Heart right ventricle (tissue), 16 donors: Measurements from ENCODE around the gene INHA. TPM values are rescaled to one million over a fixed set of nuclear protein-coding genes. Genes with fewer than 3 reads are reported as not detected.

Experiments used
- ATAC-seq, 8 donors: fragments of 200-7000 bp; cut with Tn5 transposase; one replicate each; pipeline ENCODE4 v1.9.1; 2020; ENCODE audit warnings: mild to moderate bottlenecking in 8 of 8, moderate library complexity in 8 of 8, moderate number of reproducible peaks in 1 of 8
- DNase-seq, 2 donors: peaks; one replicate each; pipeline ENCODE4 v3.0.0-alpha.2; 2020
- H3K27ac ChIP-seq, 10 donors: fragments of 200-600 bp; sonication (generic) in 2 of 10; one replicate each; pipeline versions ENCODE4 v1.5.0 to v1.8.0; 2020 to 2022; ENCODE audit warnings: mild to moderate bottlenecking in 3 of 10
- H3K27me3 ChIP-seq, 7 donors: fragments of 200-600 bp; one replicate each; pipeline ENCODE4 v1.8.0; 2021 to 2022; ENCODE audit warnings: mild to moderate bottlenecking in 2 of 7
- H3K36me3 ChIP-seq, 9 donors: fragments of 200-600 bp; sonication (generic) in 1 of 9; one replicate each; pipeline versions ENCODE4 v1.5.0 to v1.8.0; 2020 to 2022; ENCODE audit warnings: mild to moderate bottlenecking in 2 of 9
- H3K4me1 ChIP-seq, 9 donors: fragments of 200-600 bp; sonication (generic) in 1 of 9; one replicate each; pipeline versions ENCODE4 v1.5.0 to v1.8.0; 2020 to 2022; ENCODE audit warnings: mild to moderate bottlenecking in 4 of 9
- H3K4me3 ChIP-seq, 10 donors: fragments of 200-600 bp; sonication (generic) in 2 of 10; one replicate each; pipeline versions ENCODE4 v1.5.0 to v1.8.0; 2020 to 2022; ENCODE audit warnings: mild to moderate bottlenecking in 7 of 10, moderate library complexity in 2 of 10
- H3K9me3 ChIP-seq, 11 donors: fragments of 200-600 bp in 10 of 11; sonication (generic) in 2 of 11; one replicate each; pipeline versions ENCODE4 v1.5.0 to v1.8.0; 2013 to 2022; ENCODE audit warnings: mild to moderate bottlenecking in 2 of 11, control low read depth in 1 of 11, moderate library complexity in 1 of 11
- CTCF ChIP-seq, 9 donors: fragments of 200-600 bp; sonication (generic) in 2 of 9; IDR thresholded peaks; one replicate each; pipeline versions ENCODE4 v1.5.0 to v1.8.0; 2021 to 2022; ENCODE audit warnings: antibody characterized with exemption in 9 of 9, mild to moderate bottlenecking in 5 of 9, moderate library complexity in 1 of 9
- WGBS, 2 donors: extraction: QIAGEN DNeasy Blood & Tissue Kit; methylation state at CpG; one replicate each; pipeline ENCODE4 v1.1.7; 2013; ENCODE audit warnings: inconsistent platforms in 1 of 2; 5-methylcytosine and 5-hydroxymethylcytosine counted together
- intact Hi-C, 10 donors: fragments of 100-400 bp; cut with DNase I; formaldehyde crosslinking; loops; one replicate each; pipeline versions ENCODE4 v1.11.1 to v1.14.2; 2022
- polyA plus RNA-seq, 2 donors: library from polyadenylated mRNA; stranded (reverse); fragments of 200-250 nt; gene quantifications; one replicate each; pipeline ENCODE4 v1.2.3, GENCODE V29; 2013
- total RNA-seq, 10 donors: library from RNA; stranded (reverse); fragmentation: NEBNext Ultra II Directional in 3 of 10; extraction: Animal tissue kit (Norgen Biotek cat#: 25700) in 3 of 10; gene quantifications; one replicate each; pipeline versions ENCODE4 v1.2.1 to v1.2.4, GENCODE V29; 2021 to 2023
- donor health status: Arrhythmogenic right ventricular cardiomyopathy.
- donor health status: ischemic (EF 13 %, LVEDD 7.1; RV severe dilation, severe dysfunction).
- donor health status: healthy with polysubstance abuse.
- donor health status: DM: no; HTN: yes; CAD: no.
- donor health status: DM: no; HTN: no; CAD: no.
- donor health status: ischemic (EF 25% LVEDD 6.9; RV normal size, moderate dysfunction).
- donor health status: ischemic (EF 25% LVEDD 5.7; RV mildly dilated, moderate dysfunction).
- donor health status: healthy.
- donor health status: DM: yes; HTN: yes; CAD: no.
- donor health status: Ischemic cardiomyopathy.
- donor health status: ischemic (EF 35%, LVEDD 5.7; RV mildly dilated, moderate dysfunction).
- donor health status: nonischemic (EF 11% LVEDD 7.7; RV severe dilation, severe dysfunction).
- donor health status: DM: yes; HTN: yes; CAD: no.
- donor health status: PGD.
- donor health status: ischemic (EF 29% LVEDD 5.4; RV normal size, mild dysfunction).
- donor health status: nonischemic (EF 23%, LVEDD 6.1; RV moderate dilation, normal function).

Gene INHA
- total and polyA plus RNA-seq, 12 donors = 1.1 to 22.1 (median 3.0) TPM

GRCh38 chr2:219615894-219616293 is 43.8 kb downstream of the INHA start:
- ATAC-seq (peak in 7 of 8 donors; percentile 30 to 78 (median 55)), DNase-seq (no peak)
- H3K4me1 ChIP-seq = peaks cover 3 to 51% (median 27%) of the 10 kb centered on the region in 9 donors
- no peak overlapping the region for H3K4me3 ChIP-seq
- intact Hi-C loops = no loop called here
- WGBS, 2 donors = 51 to 67% methylated on average over 12 of the region's 12 CpGs
- H3K27ac ChIP-seq = peak overlapping the region in 9 of 10 donors; percentile 38 to 79 (median 74)
- no peaks in the 10 kb centered on the region for H3K9me3 ChIP-seq
- TF ChIP-seq CTCF (IDR thresholded peaks at IDR 0.05) = no peak
- peaks cover 0 to 48% (median 9%) of the 10 kb centered on the region in 9 donors for H3K36me3 ChIP-seq
- H3K27me3 ChIP-seq = no peaks in the 10 kb centered on the region

DNA sequence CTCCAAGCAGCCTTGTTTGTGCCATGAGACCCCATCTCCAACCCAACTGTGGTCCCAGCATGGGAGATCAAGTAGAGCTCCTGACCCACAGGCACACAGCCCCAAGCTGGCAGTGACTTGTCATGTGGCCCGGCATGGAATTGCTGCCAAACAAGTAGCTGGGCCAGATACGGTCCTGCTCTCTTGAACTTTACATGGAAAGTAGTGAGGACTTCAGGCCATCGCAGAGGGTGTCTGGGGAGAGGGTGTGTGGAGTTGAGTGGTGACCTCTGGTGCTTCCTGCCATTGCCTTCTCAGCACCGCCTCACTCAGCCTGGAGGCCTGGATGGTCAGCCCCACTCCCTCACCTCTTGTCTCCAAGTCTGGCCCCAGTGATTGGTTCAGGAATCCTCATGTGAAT is 44.4 kb downstream of the INHA start:
- H3K4me1 ChIP-seq = peaks cover 3 to 51% (median 27%) of the 10 kb centered on the region in 9 donors
- ATAC-seq = peak; percentile 66 to 89 (median 80)
- no peak for TF ChIP-seq CTCF (IDR thresholded peaks at IDR 0.05)
- WGBS, 2 donors = 38 to 51% methylated on average over 4 of the region's 4 CpGs
- no peaks in the 10 kb centered on the region for H3K27me3 ChIP-seq
- intact Hi-C loops = no loop called here
- H3K27ac ChIP-seq = peak overlapping the region in 9 of 10 donors; percentile 38 to 79 (median 74)
- peak; percentile 53 to 66 for DNase-seq
- no peak overlapping the region for H3K4me3 ChIP-seq
- no peaks in the 10 kb centered on the region for H3K9me3 ChIP-seq
- H3K36me3 ChIP-seq = peaks cover 0 to 41% (median 5%) of the 10 kb centered on the region in 9 donors

GRCh38 chr2:219618733-219619122 is 46.6 kb downstream of the INHA start:
- peak overlapping the region in 8 of 10 donors; percentile 7 to 79 (median 24) for H3K27ac ChIP-seq
- 75 to 86% methylated on average over 3 of the region's 3 CpGs for WGBS, 2 donors
- H3K4me1 ChIP-seq = peaks cover 3 to 62% (median 27%) of the 10 kb centered on the region in 9 donors
- H3K4me3 ChIP-seq = no peak overlapping the region
- no peaks in the 10 kb centered on the region for H3K9me3 ChIP-seq
- intact Hi-C loops = no loop called here
- H3K27me3 ChIP-seq = no peaks in the 10 kb centered on the region
- TF ChIP-seq CTCF (IDR thresholded peaks at IDR 0.05) = no peak
- DNase-seq (no peak), ATAC-seq (no peak)
- peaks cover 0 to 28% (median 0%) of the 10 kb centered on the region in 9 donors for H3K36me3 ChIP-seq

- Histone ChIP-seq H3K9me3 (no peaks in the 10 kb centered on the region), H3K36me3 (peaks cover 0 to 23% (median 0%) of the 10 kb centered on the region in 9 donors), H3K27me3 (no peaks in the 10 kb centered on the region), H3K4me3 (no peak overlapping the region), H3K4me1 (peaks cover 3 to 66% (median 30%) of the 10 kb centered on the region in 9 donors), H3K27ac (peak overlapping the region in 2 of 10 donors; percentile 27 to 40)
- ATAC-seq = no peak
- intact Hi-C loops = no loop called here
- peak in 2 of 9 donors; percentile 13 to 26 for TF ChIP-seq CTCF (IDR thresholded peaks at IDR 0.05)
- DNase-seq = no peak
- WGBS, 2 donors = 33 to 41% methylated on average over 4 of the region's 4 CpGs
Measured at GRCh38 chr2:219619235-219619634, 47.1 kb downstream of the INHA start.
